GM12872 (cell line): Measurements from ENCODE around the gene SLCO3A1.

Experiments
- TF ChIP-seq, protein P1 (sequence below): IDR thresholded peaks from 3 replicates; pipeline ENCODE4 v1.5.1; 2011; ENCODE audit warnings: low read depth, mild to moderate bottlenecking, low read length, moderate library complexity; ENCODE audit not compliant: insufficient read depth

SLCO3A1 gene

DNA sequence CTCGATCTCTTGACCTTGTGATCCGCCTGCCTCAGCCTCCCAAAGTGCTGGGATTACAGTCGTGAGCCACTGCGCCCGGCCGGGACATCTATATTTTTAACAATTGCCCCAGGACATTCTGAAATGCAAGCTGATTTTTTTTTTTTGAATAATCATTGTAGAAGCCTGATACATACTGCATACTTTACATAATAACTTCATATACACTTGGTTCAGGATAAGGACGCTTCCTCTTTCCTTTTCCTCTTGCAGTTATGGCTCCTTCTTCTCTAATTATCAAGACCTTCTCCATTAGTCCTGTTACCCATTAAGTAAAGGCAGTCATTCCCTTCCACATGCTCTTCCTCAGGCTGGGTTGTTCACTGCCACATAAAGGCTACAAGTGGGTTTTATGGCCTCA lies 58.3 kb downstream of the SLCO3A1 start:
- TF ChIP-seq, protein P1, sequence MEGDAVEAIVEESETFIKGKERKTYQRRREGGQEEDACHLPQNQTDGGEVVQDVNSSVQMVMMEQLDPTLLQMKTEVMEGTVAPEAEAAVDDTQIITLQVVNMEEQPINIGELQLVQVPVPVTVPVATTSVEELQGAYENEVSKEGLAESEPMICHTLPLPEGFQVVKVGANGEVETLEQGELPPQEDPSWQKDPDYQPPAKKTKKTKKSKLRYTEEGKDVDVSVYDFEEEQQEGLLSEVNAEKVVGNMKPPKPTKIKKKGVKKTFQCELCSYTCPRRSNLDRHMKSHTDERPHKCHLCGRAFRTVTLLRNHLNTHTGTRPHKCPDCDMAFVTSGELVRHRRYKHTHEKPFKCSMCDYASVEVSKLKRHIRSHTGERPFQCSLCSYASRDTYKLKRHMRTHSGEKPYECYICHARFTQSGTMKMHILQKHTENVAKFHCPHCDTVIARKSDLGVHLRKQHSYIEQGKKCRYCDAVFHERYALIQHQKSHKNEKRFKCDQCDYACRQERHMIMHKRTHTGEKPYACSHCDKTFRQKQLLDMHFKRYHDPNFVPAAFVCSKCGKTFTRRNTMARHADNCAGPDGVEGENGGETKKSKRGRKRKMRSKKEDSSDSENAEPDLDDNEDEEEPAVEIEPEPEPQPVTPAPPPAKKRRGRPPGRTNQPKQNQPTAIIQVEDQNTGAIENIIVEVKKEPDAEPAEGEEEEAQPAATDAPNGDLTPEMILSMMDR, result no peak

DNA sequence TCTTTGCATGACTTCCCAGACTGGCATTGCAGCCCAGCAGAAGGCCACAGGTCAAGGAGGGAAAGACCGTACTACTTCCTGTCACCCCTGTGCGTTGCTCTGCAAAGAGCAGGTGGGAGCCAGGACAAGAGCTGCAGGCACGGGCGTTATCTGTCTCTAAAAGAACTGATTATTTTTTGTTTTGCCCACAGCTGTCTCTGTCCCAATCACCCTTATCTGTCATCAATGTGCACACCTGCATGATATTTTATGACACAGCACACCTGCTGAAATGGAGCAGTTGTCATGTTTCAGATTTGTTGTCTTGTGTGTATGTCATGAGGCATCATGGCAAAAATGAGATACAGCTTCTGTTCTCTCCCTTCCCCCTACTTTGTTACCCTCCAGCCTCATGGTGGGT lies 58.8 kb downstream of the SLCO3A1 start:
- TF ChIP-seq, protein P1, result no peak

DNA sequence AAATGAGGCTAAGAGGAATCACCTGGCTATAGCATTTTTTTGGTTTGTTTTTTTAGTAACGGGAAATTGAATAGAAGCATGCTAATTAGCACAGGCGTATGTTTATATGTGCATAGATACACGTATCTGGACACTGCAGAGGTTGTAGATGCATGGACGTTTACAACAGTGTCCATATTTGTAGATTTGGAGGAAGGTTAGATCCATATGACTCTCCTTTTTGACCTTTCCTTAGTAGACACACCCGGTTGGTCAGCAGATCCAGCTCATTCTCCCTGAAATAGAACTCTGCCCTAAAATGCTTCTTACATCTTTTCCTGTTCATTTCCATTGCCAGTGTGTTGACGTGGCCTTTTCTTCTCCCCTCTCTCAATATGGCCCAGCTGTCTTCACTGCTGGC lies 60.1 kb downstream of the SLCO3A1 start:
- TF ChIP-seq, protein P1, result no peak

DNA sequence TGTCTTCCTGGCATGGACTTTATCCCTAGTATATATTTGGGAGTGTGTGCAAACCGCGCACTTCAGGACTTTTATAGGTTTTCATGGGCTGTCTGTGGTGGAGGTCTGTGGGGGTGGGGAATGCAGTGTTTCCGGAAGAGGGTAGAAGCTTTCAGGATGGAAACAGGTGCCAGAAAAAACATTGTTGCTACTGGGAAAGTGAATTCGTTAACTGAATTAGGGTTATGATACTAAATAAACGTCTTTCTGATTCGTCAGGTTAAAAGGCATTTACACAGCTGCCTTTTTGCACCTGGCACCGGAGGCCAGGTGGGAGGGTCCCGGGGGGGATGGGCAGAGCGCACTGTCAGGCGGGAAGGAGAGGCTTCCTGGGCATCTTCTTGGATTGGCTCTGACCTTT lies 62.1 kb downstream of the SLCO3A1 start:
- TF ChIP-seq, protein P1, result no peak

DNA sequence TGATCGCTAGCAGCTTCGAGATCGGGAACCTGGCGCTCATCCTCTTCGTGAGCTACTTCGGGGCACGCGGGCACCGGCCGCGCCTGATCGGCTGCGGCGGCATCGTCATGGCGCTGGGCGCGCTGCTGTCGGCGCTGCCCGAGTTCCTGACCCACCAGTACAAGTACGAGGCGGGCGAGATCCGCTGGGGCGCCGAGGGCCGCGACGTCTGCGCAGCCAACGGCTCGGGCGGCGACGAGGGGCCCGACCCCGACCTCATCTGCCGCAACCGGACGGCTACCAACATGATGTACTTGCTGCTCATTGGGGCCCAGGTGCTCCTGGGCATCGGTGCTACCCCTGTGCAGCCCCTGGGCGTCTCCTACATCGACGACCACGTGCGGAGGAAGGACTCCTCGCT lies 62.5 kb downstream of the SLCO3A1 start:
- TF ChIP-seq, protein P1, result no peak

DNA sequence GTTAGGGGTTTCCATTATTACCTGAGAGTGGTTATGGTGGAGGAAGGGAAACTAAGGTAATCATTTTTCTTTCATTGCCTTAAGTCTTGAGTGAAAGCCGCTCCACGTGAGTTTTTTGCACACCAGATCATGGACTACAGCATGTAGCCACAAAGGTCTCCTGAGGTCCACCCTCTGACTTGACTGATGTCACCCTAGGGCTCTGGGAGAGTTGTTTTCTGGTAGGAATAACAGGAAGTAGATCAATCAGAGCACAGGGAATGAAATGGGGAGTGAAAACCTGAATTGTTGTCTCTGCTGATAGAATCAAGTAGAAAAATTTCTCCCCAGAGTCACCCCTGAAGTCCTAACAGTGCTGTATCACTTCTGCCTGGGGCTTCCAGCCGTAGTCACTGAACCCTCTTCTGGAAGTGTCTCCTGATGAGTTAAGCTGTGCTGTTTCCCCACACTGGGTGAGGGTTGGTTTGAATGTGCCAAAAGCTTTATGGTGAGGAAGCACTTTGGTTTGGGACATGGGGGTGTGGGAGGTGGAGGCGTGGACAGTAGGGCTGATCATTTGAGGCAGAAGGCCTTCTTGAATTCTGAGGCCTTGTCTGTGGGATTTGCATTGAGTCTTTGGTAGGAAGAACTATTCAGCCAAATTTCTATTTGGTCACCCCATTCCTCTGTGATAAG lies 64.3 kb downstream of the SLCO3A1 start:
- TF ChIP-seq, protein P1, result no peak

DNA sequence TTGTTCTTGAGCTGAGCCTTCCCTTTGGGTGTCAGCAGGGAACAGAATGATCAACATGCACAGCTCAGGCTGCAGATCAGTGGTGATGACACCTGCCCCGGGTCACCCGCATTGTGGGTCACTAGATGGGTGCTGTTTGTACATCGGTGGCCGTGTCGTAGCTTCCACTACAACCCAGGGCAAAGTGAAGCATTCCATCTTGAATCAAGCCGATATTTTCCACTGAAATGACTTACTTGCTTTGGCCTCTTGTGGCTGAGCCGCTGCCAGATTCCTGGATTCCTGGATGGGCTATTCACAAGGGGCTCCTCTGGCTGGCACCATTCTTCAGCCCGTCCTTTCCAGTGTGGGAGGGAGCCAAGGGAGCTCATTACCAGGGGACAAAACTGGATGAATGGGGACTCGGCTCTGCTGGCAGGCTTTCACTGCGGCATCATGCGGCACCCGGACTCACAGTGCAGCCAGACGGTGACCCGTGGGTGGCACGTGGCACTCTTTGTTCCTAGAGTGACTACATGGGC lies 65.6 kb downstream of the SLCO3A1 start:
- TF ChIP-seq, protein P1, result no peak
